GM12874 (cell line): ENCODE measurements around the gene PAX2.

Experiments used
- CTCF ChIP-seq: IDR thresholded peaks from 2 replicates; pipeline ENCODE4 v1.5.1; 2011; ENCODE audit warnings: low read depth, mild to moderate bottlenecking, control low read depth, low read length, moderate library complexity; ENCODE audit not compliant: insufficient read depth

PAX2 gene

DNA sequence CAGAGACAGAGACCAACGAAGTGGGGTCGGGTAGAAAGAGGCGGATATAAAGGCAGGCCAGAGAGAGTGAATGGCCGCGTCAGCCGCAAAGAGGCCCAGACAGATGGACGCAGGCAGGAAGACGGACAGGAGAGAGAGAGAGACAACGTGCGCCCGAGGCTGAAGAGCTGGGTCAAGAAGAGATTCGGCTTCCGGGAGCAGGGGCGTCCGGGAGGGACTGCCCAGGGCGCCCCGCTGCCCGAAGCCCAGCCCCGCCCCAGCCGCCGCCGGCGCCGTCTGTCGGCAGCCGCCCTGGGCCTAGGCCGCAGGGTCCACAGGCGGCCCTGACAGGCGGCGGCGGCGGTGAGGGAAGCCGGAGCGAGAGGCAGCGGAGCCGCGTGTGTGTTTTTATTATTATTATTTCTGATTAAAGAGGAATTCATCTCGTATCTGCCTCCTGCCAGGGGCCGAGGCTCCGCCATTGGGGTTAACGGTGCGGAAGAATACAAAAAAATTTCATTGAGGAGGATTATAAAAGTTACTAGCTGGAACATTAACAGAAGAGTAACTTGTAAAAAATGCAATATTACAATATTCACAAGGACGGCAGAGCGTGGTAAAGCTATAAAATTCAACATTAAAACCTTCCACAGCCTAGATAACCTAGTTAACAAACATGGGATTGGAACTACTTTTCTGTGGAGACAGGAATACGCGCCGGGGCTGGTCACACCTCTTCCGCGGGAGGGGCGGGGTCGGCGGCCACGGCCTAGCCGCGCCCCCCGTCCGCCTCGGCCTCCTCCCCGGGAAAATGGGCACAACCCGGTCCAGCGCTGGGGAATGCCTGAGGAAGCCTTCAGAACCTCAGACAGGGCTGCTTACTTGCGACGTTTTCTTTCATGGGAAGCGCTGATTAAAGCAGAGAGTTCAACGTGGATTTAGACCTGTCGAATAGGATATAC is 29.7 kb upstream of the PAX2 start:
- TF ChIP-seq CTCF, result no peak

DNA sequence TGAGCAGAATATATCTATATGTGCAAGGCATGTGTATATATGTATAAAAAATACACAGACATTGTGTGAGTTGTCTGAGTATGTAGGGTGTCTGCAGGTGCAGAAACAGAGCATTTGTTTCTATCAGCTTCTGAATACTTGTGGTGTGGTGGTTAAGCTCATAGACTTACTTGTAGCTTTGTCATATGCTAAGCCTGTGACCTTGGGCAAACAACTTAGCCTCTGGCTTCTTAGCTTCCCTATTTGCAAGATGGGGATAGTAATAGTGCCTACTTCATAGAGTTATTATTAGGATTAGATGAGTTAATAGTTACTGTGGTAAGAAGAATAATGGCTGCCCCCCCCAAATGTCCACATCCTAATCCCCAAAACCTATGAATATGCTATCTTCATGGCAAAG is 28.2 kb upstream of the PAX2 start:
- TF ChIP-seq CTCF, result no peak

GRCh38 chr10:100718197-100718742 is 27.1 kb upstream of the PAX2 start:
- TF ChIP-seq CTCF, result no peak

GRCh38 chr10:100723180-100723579 is 22.2 kb upstream of the PAX2 start:
- TF ChIP-seq CTCF, result no peak

GRCh38 chr10:100723770-100724530 is 21.4 kb upstream of the PAX2 start:
- TF ChIP-seq CTCF, result no peak

- no peak for TF ChIP-seq CTCF
Measured at GRCh38 chr10:100724531-100725027, 20.8 kb upstream of the PAX2 start.

DNA sequence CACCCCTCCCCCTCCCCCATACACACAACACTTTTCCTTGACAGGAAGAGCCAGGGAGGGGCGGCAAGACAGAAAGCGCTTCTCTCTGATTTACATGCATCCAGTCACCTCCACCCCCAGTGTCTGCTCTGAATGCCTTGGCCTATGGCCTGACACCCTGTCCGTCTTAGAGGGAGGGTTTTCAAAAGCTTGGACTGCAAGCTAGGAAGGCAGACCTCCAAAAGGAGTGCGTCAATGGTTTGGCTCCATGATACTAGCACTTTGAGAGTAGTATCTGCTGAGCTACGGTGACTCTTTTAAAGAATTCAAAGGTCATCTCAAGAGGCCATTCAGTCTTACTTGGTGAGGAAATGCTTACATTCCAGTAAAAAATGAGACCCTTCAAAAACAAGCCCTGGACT is 20.3 kb upstream of the PAX2 start:
- no peak for TF ChIP-seq CTCF
